D721Med (cell line): ENCODE results near the gene AKIRIN2.
"Not testable (repeated sequence)": the region's sequence is repeated elsewhere in the genome, so short reads cannot be mapped to it uniquely, and the experiment has no call there.

Experiments used
- DNase-seq: peaks from one replicate; pipeline ENCODE4 v3.0.0; 2011; ENCODE audit warnings: low spot score; ENCODE audit not compliant: insufficient read length
- FAIRE-seq: peaks from 2 replicates; lab custom pipeline; 2011; peaks lifted over from hg19 to GRCh38; lab: Jason Lieb, UNC
- TF ChIP-seq, protein P1 (sequence below): IDR thresholded peaks from 2 replicates; pipeline ENCODE4 v1.5.1; 2012; ENCODE audit warnings: mild to moderate bottlenecking, control low read depth; ENCODE audit not compliant: insufficient read depth; ENCODE audit errors: missing control alignments

AKIRIN2 gene

DNA sequence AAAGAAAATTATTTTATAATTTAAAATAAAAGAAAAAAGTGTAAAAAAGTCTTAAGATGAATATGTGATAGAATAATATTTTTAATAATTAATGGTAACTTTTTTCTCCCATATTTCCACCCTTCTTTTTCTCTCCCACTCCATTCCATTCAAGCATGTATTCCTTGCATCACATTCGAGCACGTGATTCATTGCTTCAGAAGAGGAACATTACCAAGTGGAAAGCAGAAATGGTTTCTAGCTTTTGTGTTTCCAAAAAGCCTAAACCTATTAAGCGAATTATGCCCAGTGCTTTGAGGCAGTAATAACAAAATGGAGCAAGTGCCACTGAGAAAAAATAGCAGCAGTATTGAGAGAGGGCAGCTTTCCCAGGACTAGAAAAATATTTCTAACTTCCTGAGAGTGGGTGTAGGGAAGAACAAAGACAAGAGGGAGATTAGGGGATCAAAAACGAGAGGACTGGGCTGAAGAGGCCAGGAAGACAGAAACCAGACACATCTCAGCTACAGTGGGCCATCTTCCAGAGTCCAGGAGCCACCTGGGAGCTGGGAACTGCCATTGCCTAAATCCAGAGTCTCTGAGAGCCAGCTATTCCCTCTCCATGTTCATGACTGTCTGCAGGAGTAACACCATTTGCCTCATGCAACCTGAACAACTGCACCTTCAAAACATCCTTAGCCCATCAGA, 15.0 kb upstream of the AKIRIN2 start:
- DNase-seq, result no peak
- no peak for FAIRE-seq
- TF ChIP-seq, protein P1, sequence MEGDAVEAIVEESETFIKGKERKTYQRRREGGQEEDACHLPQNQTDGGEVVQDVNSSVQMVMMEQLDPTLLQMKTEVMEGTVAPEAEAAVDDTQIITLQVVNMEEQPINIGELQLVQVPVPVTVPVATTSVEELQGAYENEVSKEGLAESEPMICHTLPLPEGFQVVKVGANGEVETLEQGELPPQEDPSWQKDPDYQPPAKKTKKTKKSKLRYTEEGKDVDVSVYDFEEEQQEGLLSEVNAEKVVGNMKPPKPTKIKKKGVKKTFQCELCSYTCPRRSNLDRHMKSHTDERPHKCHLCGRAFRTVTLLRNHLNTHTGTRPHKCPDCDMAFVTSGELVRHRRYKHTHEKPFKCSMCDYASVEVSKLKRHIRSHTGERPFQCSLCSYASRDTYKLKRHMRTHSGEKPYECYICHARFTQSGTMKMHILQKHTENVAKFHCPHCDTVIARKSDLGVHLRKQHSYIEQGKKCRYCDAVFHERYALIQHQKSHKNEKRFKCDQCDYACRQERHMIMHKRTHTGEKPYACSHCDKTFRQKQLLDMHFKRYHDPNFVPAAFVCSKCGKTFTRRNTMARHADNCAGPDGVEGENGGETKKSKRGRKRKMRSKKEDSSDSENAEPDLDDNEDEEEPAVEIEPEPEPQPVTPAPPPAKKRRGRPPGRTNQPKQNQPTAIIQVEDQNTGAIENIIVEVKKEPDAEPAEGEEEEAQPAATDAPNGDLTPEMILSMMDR, result no peak

DNA sequence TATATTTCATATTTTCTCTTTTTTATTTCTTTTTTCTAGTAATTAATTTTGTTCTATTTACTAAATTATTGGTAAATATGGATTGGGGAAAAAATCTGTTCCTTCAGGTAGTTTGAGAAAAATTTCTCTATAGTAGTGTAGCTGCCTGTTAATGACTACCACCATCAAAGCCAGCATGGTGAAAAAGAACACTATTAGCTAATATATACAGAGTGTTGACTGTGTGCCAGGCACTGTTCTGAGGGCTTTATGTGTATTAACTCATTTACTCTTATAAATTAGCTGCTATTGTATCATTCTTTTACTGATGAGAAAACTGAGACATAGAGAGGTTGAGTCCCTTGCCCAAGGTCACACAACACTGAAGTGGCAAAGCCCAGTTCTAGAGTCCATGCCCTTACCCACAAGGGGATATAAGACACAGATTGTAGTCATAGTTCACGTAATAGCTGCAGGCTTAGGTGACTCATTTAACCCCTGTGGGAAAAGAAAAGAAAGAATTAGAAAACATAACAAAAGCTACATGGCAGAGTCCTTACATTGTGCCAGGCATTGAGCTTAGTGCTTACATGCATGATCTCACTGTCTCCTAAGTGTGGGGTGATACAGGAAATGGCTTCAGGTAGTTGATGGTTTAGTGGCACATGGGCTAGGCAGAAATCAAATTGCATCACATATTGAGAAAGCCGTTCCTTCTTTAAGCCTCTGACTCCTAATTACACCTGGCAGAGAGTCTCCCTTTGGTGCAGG, 12.2 kb upstream of the AKIRIN2 start:
- DNase-seq (no peak), FAIRE-seq (no peak)
- TF ChIP-seq, protein P1, result no peak

DNA sequence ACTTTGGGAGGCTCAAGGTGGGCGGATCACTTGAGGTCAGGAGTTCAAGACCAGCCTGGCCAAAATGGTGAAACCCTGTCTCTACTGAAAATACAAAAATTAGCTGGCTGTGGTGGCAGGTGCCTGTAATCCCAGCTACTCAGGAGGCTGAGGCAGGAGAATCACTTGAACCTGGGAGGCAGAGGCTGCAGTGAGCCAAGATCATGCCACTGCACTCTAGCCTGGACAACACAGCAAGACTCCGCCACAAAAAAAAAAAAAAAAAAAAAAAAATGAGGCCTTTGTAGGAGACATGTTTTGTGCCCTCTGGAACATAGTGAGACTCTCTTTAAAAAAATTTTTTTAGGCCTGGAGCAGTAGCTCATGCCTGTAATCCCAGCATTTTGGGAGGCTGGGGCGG, 10.7 kb upstream of the AKIRIN2 start:
- not testable (repeated sequence) for DNase-seq, FAIRE-seq

DNA sequence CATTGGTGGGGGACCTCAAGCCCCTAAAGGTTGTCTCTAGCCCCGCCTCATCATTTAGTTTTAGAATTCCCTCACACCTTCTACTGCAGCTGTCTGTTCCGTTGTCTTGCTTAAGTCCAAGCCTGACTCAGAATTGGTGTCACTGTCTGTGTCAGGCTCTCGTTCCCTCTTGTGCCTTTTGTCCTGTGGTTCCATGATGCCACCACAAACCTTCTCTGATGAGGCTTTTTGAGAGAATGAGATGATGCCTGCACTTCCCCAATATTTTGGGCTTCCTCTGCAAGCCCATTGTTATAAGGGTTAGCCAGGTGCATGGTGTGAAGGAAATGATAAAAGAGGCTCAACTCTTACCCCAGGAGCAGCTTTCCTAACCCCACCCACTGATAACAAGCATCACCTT, 8.1 kb upstream of the AKIRIN2 start:
- FAIRE-seq, result no peak
- no peak for DNase-seq
- TF ChIP-seq, protein P1, result no peak

DNA sequence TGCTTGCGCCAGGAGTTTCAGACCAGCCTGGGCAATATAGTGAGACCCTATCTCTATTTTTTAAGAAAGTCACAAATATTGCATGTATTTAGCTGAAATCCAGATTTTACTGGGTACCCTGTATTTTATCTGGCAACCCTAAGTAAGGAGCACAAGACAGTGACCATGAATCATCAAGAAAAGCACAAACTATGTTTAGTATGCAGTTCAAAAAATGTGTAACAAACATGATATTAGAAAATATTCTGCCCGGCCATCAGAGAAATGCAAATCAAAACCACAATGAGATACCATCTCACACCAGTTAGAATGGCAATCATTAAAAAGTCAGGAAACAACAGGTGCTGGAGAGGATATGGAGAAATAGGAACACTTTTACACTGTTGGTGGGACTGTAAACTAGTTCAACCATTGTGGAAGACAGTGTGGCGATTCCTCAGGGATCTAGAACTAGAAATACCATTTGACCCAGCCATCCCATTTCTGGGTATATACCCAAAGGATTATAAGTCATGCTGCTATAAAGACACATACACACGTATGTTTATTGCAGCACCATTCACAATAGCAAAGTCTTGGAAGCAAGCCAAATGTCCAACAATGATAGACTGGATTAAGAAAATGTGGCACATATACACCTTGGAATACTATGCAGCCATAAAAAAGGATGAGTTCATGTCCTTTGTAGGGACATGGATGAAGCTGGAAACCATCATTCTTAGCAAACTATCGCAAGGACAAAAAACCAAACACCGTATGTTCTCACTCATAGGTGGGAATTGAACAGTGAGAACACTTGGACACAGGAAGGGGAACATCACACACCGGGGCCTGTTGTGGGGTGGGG, 6.8 kb upstream of the AKIRIN2 start:
- FAIRE-seq, DNase-seq: not testable (repeated sequence)

DNA sequence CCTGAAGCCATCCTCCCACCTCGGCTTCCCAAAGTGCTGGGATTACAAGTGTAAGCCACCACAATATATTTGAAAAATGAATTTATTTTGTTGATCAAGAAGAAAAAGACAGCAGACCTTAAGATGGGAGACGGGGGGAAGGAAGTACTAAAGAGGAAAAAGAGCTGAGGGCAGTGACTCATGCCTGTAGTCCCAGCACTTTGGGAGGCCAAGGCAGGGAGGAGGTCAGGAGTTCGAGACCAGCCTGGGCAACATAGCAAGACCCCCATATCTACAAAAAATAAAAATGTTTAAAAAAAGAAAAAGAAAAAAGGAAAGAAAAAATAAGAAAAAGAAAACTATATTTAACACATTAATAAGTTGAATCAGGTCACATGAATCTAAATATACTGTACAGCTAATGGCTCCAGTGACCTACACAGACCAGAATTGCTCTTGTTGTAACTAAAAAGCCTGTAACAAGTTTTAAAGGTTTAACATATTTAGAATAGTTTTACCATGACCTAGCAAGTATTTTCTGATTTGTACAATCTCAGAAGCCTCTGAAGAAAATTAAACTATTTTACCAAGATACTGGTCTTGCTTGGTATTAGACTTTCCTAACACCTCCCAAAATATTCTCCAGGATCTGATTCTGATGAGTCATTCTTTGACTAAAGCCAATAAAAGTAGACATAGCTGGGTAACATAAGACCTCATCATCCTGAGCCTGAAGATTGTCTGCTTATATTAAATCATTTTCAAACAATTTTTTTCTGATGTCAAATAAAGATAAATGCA, 4.3 kb upstream of the AKIRIN2 start:
- DNase-seq, result no peak
- FAIRE-seq, result no peak

DNA sequence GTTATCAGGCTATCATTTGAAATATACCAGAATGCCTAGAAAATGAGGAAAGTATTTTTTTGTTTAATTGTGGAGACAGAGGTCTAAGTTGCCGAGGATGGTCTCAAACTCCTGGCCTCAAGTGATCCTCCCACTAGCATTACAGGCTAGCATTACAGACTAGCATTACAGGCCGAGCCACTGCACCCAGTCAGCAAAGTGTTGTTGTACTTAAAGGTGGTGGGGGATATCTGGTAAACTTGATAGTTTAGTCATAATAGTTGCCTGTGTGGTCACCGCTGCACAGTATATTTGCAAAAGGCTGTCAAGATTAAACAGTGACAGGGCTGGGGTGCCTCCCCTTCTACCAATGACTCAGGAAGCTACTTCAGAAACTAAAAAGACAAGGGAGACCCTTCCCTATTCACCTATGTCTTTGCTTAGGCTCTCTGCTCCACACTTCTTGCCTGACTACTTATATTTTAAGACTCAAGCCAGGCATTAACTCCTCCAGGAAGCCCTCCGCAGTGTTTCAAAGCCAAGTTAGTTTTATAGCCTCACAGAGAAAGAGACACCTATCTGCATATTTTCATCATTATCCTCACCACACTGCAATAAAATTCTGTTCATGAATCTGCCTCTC, 3.1 kb upstream of the AKIRIN2 start:
- no peak for DNase-seq
- no peak for FAIRE-seq
- TF ChIP-seq, protein P1, result no peak

More for the DNA sequence above, 4.3 kb upstream of the AKIRIN2 start:
- TF ChIP-seq, protein P1, result no peak

DNA sequence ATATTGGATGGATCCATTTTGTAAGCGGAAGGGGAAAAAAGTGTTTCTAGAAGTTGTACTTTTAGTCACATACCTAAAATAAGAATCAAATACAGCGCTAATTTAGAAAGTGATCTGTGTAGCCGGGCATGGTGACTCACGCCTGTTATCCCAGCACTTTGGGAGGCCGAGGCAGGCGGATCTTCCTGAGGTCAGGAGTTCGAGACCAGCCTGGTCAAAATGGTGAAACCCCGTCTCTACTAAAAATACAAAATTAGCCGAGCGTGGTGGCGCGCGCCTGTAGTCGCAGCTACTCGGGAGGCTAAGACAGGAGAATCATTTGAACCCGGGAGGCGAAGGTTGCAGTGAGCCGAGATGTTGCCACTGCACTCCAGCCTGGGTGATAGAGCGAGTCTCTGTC, 1.0 kb upstream of the AKIRIN2 start:
- not testable (repeated sequence) for FAIRE-seq

More for the DNA sequence above, 1.0 kb upstream of the AKIRIN2 start:
- not testable (repeated sequence) for DNase-seq
